OCI-LY1 (cell line): ENCODE results near the gene TMEM121.

ENCODE experiments used
- CTCF ChIP-seq: fragments of 200-600 bp; sonication (generic), shearing (Covaris generic); IDR thresholded peaks from 2 replicates; pipeline ENCODE4 v1.5.1; 2017; ENCODE audit warnings: mild to moderate bottlenecking, antibody characterized with exemption, low read length, moderate library complexity, mixed read lengths
- EZH2 ChIP-seq: fragments of 200-600 bp; sonication (generic), shearing (Covaris generic); IDR thresholded peaks from 2 replicates; pipeline ENCODE4 v1.8.0; 2017; ENCODE audit warnings: borderline replicate concordance, mixed run types, mild to moderate bottlenecking, antibody characterized with exemption, low read length, moderate library complexity, mixed read lengths

- TF ChIP-seq CTCF (no peak), EZH2 (no peak)
Observed at GRCh38 chr14:105517096-105517495, 9.3 kb upstream of the TMEM121 start.
